NCI-H82 treated with DMSO at 0.1 percent for 48 hours (cell line): ENCODE measurements around the gene PCSK6.
"Not testable (repeated sequence)": the region's sequence is repeated elsewhere in the genome, so short reads cannot be mapped to it uniquely, and the experiment has no call there.

Source experiments
- DNase-seq: peaks from one replicate; lab custom pipeline; 2025; ENCODE audit not compliant: unreplicated experiment; lab: John Stamatoyannopoulos, UW

PCSK6 gene

DNA sequence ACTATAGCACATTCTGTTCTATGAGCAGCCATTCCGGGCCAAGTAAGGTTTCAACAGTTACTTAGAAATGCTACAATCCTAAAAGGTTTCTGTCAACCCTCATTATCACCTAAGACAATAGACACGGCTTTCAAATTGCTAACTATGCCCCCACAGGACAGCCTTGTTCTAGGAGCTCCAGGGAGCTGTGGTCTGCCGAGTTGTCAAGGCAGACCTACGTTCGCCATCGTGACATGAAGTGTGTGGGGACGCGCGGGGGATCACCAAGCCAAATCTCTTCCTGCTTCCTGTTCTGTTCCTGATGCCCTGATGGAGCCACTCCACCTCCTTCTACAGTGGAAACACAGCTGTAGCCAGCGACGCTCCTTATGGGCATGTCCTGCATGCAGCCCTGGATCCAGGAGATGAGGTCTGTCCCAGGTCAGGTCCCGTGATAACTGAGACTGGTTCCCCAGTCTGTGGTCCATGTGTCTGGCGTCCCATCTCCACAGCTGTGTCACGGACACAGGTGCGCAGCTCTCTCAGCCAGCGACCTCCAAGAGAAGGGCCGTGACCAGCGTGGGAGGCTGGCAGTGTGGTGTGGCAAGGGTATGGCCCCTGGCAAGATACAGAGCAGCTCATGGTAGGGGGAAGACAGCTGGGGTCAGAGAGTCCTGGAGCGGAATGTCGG is 82.8 kb downstream of the PCSK6 start:
- no peak for DNase-seq

DNA sequence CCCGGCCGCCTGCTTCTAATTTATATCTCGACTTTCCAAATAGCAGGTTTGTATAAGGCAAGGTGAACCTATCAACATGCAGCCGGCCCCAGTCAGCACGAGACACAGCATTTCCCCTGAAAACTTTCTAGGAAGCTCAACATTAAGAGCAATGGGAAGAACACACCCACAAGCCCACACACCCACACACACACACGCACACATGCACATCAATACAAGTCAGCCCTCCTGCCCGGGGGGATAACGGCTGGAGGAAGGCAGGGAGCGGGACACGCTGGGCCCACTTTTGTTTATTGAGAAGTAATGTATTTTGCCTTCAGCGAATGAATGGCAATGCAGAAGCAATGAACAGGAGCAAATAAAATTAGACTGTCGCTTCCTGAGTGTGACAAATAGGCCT is 83.5 kb downstream of the PCSK6 start:
- DNase-seq: no peak

DNA sequence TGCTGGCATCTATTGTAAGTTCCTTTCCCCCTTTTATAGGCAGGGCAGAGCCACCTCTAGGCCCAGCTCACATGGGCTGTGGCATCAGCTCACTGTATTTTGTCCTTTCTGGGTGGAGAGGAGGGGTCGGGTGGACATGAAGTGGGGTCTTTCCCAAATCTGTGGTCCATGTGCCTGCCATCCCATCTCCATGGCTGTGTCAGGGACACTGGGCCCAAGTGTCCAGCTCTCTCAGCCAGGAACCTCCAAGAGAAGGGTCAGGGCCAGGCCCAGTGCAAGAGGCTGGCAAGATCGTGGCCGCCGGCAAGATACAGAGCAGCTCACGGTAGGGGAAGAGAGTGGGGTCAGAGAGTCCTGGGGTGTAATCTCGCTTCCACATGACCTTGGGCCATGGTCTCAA is 85.3 kb downstream of the PCSK6 start:
- DNase-seq: no peak

DNA sequence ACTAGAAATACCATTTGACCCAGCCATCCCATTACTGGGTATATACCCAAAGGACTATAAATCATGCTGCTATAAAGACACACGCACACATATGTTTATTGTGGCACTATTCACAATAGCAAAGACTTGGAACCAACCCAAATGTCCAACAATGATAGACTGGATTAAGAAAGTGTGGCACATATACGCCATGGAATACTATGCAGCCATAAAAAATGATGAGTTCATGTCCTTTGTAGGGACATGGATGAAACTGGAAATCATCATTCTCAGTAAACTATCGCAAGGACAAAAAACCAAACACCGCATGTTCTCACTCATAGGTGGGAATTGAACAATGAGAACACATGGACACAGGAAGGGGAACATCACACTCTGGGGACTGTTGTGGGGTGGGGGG is 86.6 kb downstream of the PCSK6 start:
- not testable (repeated sequence) for DNase-seq

DNA sequence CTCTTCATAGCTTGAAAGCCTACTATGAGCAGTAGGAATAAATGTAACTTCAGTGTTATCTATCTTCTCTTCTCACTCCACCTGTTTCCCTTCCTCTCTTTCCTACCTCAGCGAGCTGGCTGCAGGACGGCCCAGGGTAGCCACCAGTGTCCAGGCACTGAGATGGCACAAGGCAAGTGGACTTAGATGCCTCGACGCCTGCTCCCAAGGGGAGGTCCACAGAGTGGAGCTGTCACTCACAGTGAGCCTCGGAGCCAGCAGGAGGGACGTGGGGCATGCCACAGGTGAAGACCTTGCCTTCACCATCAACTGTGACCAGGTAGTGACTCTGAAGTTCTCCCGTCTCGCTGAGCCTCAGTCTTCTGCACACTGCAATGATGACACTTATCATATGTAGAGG is 88.2 kb downstream of the PCSK6 start:
- DNase-seq: no peak

DNA sequence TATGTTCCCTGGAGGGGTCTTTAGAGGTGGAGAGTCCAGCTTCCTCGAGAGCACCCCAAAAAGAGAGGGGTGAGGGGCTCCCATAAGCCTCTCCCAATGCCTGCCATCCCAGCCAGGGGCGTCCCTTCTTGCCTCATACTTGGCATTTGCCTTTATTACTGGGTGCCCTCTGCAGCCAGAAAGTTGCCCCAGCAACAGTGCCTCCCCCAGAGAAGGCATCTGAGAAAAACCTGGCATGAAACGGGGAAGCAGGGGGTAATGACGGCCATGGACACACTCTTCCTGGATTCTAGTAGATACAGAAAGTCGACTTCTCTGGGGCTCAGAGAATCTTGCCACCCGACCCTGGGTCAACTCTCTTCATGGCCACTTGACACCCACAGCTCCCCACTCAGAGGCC is 90.1 kb downstream of the PCSK6 start:
- DNase-seq: no peak

DNA sequence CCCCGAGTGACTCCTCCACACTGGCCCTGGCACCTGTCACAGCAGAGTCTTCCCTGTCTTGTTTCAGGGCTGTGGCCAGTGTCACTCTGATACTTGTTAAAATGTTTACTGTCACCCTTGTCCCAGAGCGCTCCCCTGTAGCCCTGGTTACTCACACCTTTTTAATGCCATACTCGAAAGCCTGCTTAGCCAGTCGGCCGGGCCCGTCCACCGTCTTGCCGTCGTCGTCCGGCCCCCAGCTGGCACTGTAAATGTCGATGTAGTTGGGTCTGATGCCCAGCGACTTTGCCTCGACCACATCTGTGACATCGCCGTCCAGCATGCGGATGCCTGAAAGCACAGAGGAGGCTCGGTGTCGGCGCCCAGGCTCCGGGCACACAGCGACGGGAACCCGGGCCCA is 91.3 kb downstream of the PCSK6 start:
- no peak for DNase-seq

DNA sequence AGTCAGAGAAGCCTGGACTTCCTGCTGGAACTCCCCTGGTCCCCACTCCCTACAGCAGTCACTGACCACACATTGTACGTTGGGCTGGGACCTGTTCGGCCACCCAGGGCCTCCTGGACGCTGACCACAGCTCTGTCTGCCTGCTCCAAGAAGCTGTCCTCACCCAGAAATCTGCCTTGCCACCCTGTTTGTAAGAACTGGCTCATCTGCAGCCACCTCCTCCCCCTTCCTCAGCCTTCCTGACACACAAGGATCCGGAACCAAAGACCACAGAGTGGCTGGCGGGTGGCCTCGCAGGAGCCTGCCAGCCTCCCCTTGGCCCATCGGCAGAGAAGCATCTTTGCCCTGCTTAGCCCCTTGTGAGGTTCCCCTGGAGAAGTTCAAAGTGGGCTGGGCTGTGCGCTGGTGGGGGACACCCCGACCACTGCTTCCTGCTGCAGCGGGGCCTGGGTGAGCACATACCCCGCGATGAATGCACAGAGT is 91.9 kb downstream of the PCSK6 start:
- no peak for DNase-seq

DNA sequence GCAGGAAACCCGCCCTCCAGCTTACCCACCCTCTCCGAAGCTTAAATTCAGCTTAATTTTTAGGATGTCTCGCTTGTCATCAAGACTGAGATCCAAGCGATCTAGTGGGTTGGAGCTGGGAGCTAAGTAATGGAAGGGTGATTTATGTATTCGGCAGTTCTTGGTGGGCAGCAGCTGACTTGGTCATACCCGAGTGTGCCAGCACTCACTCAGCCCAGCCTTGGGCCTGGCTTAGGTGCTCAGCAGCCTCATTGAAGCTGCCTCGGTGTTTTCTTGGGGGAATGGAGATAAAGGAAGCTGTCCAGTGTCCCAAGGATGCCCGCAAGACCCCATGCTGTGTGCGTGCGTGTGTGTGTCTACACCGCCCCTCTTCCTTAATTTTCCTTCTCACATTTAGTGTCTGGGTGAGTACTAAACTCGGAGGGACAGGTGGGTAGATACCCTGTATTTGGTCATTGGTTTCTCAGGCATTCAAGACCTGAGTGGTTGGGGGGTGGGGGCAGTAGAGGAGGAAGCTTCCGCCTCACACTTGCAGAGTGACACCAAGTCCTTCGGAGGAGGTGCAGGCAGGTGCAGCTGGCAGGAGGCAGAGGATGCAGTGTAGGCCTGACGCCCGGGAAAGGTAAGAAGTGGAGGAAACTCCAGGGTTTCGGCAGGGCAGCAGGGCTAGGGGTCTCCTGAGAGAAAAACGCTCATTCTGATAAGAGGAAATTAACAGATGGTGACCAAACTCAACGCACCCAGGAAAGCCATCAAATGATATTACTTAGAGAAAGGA is 92.8 kb downstream of the PCSK6 start:
- DNase-seq: no peak

DNA sequence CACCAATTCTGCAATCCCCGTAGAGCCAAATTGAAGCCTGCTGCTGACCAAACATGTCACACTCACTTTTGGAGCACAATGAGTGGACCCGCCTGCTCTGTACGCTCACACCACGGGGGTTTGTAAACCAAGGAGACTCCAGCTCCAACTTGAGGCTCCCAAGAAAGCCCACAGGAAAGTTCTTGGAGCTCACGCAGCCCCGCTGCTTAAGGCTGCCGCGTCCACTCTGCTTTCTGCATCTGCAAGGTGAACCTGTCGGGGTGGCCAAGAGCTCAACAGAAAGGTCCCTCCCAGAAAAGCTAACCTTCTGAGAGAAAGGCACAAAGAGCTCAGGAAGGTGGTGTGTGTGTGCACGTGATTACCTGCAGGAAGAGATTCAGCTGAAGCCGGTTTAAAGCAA is 94.9 kb downstream of the PCSK6 start:
- DNase-seq: no peak

DNA sequence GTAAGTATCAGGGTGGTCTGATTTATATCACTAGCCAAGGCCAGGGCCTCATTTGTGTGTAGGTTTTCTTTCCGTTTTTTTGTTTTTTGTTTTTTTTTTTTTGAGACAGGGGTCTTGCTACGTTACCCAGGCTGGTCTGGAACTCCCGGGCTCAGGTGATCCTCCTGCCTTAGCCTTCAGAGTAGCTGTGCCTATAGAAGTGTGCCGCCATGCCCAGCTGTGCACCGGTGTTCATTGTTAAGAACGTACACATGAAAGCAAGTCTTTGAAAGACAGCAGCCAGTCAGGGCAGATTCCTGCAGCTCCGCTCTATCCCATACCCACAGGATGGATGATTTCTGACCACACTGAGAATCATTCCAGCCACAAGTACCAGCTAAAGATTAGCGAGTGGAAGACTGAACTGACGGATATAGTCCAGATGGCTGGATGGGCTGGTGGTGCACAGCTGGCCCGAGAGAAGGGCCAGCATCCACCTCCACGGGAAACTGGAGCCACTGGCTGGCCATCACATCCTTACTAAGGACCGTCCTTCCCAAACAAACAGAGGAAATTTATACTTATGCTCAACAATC is 95.4 kb downstream of the PCSK6 start:
- DNase-seq: no peak

DNA sequence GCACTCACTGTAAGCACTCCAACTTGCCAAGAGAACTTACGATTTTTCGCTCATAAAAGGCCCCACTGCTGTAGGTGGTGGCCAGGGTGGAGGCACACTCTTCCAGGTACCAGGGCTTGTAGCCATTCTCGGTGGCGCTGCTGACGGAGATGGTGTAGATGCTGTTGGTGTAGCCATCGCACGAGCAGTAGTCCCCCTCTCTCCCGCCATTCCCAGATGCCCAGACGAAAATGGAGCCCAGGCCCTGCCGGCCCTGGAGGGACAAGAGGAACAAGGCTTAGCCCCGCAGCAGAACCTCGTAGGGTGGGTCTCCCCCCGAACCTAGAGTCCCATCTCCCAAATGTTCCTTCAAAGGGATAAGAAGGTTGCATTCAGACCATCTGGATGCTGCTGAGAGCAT is 96.3 kb downstream of the PCSK6 start:
- DNase-seq: no peak

DNA sequence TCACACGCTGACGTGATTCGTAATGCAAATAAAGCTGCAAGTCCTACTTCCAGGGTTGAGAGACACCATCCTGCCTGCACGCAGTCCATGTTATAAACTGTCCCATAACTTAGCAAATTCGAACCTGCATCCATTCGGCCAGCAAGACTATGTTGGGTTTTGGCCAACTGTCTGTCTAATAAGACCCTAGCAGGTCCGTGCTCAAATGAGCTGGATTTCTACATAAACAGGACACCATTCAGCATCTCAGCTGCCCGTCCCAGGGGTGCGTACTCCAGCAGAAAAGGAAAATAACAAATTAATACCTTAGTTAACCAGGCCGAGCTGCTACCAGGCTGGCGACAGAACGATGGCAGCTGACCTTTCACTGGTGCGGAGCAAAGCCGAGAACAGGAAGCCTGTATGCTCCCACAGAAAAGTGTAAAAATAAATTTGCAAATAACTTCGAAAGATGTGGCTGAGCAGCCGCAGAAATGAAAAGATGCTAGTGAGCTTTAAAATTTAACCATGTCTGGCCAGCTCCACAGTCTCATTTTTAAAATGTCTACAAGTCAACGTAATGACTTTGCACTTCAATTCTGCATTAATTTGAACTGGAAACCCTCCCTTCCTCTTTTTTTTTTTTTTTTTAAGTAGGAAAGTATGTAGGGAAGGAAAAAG is 97.4 kb downstream of the PCSK6 start:
- DNase-seq: no peak

DNA sequence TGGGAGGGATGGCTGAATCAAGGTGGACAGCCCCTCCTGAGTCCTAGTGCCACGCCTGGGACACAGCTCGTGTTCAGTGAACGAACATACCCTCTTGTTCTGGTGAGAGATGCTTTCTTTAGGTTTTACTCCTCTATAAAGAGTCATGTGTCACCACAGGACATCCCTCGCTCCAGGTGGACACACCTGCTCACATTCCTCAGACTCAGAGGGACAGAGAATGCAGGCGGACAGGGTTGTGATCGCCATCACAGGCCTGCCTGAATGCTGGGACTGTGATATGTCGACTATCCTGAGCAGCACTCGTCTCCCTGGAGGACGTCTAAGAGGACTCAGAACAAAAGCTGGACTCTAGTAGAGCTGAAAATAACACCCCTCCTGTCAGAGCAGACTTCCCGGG is 98.1 kb downstream of the PCSK6 start:
- DNase-seq: no peak

DNA sequence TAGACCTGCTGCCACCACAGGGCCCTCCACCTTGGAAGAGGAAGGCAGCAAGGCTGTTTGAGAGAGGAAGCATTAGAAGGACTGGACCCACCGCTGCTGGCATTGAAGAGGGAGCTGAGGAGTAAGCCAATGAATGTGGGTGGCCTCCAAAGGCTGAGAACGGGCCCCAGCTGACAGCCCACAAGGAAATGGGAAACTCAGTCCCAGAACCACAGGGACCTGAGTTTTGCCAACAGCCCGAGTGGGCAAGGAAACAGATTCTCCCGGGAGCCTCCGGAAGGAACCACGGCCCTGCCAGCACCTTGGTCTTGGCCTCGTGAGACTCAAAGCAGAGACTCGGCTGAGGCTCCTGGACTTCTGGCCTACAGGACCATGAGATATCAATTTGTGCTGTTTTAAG is 99.0 kb downstream of the PCSK6 start:
- no peak for DNase-seq

DNA sequence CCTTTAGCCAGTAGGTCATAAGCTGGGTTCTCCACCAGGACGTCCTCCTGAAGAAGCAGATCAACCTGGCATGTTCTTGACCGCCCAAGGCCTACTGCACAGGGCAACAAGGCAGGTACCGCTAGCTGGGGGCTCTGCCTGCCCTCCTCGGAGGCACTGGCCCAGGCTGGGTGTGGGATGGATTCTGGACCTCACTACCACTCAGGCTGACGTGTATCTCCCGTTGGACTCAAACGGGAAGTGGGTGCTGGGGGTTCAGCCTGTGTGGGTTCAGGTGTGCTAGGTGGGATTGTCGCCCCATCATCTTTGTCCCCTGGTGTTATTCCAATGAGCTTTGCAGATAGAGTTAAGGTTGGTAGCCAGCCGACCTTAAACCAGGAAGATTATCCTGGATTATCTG is 99.4 kb downstream of the PCSK6 start:
- DNase-seq: no peak

DNA sequence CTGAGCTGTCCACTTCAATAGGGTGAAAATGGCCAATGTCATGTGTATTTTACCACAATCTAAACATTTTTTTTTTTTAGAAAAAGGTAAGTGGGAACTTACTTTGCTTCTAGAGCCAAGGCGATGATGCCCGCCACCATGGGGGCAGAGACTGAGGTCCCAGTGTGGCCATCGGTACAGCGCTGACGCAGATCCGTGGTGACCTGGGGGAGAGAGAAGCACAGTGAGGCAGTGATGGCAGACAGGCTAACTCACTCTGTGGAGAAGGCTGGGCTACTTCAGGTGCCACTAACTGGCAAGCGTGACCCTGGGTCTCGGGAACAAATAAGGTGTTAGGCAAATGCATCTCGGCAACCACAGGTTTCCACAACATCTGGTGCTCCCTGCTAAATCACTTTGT is 100.1 kb downstream of the PCSK6 start:
- DNase-seq: no peak

DNA sequence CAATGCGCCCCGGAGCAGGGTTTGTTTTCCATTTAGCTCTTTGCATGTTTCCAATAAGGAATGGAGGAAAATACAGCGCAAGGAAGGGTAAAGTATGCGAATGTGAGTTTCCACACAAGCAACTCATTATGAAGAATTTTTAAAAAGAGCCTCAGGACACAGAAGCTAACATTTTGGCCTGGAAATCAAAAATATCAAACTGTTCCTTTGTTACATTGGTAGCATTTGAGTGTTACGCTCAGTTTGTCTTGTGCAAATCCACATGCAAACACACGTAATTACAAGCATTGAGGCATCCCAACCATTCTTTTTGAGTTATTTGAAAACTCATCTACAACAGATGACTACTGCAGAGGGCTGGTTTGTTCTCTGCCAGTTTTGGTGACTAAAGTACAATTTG is 101.5 kb downstream of the PCSK6 start:
- no peak for DNase-seq

DNA sequence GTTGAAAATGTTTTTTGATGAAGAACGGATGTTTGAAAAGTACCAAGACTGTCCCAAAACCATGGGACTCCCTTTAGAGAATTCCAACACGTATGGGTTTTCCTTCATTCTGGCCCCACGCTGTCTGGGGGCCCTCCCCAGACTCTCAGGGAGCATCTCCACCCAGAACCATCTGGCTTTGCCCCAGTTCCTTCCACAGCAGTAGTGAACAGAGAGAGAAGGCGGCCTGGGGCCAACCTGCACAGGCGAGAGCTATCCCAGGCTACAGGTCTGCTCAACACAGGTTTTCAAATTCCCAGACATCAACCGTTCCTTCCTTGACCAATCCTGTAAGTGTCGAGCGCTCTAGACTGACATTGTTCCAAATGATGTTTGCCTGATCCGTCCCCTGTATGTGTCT is 101.9 kb downstream of the PCSK6 start:
- no peak for DNase-seq

DNA sequence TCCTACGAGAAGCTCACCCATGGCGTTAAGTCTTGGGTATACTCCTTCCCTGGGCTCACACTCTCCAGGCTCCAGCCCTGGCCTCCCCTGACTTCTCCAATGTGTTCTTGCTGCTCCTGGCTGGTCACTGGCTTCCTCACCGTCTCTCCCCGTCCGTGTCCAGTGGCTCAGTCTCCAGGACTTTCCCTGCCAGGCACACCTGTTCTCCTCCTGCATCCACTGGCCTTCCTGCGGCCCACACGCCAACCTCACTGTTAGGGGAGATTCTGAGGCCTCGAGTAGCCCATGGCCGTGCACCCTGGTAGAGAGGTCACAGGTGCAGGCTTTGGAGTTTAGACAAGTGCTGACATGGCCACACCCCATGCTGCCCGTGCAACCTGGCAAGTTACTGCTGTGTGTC is 102.5 kb downstream of the PCSK6 start:
- no peak for DNase-seq

DNA sequence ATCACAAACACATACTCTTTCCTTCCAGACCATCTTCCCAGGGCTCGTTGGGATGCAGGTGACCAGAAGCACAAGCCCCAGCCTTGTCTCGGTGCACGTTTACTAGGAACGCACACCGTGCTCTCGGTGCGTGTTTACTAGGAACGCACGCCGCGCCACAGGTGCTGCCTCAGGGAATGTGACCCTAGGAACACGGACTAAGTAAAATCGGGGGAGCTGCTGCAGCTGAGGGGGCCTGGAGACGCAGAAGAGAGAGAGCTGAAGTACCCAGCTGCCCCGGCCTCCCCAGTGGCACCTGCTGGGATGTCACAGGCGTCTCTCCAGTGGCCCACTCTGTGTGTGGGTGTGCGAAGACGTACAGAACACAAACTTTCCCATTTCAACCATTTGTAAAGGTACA is 103.5 kb downstream of the PCSK6 start:
- no peak for DNase-seq

DNA sequence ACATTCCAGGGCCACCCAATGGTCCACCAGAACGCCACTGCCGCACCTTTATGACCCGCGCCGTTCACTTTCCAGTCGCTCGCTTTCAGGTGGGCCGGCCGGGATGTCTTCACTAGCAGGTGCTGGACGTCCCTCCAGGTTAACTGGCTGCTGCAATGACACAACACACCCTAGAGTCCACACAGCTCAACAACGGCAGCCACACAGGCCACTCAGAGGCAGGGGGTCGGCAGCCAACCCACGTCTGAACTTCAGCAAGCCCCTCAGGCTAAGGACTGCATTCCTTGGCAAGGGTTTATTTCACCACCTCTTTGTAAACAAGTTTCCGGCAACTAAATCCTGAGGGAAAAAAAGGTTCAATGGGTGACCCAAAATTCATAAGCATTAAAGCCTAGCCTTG is 105.2 kb downstream of the PCSK6 start:
- DNase-seq: no peak
